CD4-positive, alpha-beta T cell treated with Interleukin-6 at 100 ng/mL for 8 hours (primary cell): ENCODE measurements around the gene FHIT.
"Not testable (repeated sequence)": the region's sequence is repeated elsewhere in the genome, so short reads cannot be mapped to it uniquely, and the experiment has no call there.

ENCODE experiments used
- DNase-seq: peaks from one replicate; pipeline ENCODE4 v3.0.0-alpha.2; 2020; ENCODE audit warnings: mixed read lengths, low spot score

Gene FHIT

DNA sequence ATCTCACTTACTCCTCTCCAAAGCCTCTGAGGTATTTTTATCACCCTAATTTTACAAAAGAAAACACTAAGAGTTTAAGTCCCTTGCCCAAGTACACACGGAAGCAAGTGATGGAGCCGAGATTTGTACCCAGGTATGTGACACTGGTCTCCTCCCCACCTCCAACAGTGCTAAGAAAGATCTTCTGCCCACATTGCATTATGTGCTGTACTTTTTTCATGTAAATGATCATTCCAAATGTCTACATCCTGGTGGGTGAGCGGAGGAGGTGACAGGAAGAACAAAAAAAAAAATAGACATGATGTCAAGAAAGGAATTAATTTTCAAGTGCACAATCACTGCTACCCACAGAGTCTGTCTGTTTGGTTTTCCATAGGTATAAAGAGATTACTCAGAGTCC is 694.1 kb downstream of the FHIT start:
- DNase-seq, result no peak

DNA sequence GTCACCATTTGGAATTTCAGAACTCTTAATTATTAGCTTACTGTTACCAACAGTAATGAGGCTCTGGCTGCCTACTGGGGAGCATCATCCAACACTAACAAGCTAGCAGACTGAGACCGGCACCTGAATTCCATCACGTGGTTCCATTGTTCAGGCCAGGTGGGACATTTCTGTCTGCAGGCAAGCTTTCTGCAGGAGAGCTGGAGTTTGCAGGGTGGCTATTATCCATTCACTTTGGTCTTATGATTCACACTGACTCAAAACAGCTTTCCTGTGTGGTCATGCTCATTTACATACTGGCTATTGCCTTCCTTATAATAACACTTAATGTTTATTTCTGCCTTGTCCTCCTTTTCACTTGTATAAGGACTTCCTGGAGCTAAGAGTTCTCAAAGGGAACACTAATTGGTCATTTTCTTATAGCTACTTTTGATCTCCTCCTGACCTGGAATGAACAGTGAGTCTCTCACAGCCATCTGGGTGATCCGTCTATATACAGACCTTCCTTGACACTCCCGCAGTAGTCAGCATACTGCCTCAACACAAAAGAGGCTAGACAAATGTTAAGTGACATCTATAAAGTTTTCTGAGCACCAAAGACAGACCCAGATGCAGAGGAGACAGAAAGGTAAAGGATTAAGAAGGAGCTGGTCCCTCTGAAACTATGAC is 695.4 kb downstream of the FHIT start:
- DNase-seq, result no peak

DNA sequence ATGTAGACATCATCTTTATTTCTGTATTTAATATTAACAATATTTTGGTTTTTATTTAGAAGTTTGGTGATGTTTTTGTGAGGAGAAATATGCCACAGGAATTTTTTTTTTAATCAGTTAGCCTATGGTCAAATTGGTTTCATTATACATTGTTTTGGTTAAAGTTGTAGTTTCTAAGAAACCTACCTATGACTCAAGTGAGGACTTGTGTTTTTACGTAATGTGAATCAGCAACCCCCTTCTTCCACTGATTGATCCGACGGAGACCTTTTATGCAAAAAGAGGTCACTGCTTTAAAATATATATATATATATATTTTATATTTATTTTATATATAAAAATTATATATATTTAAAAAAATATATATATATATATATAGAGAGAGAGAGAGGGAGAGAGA is 698.1 kb downstream of the FHIT start:
- DNase-seq, result no peak

GRCh38 chr3:60552581-60552980 is 698.7 kb downstream of the FHIT start:
- DNase-seq, result no peak

- no peak for DNase-seq
These were observed 699.6 kb downstream of the FHIT start for GRCh38 chr3:60551455-60552209.

DNA sequence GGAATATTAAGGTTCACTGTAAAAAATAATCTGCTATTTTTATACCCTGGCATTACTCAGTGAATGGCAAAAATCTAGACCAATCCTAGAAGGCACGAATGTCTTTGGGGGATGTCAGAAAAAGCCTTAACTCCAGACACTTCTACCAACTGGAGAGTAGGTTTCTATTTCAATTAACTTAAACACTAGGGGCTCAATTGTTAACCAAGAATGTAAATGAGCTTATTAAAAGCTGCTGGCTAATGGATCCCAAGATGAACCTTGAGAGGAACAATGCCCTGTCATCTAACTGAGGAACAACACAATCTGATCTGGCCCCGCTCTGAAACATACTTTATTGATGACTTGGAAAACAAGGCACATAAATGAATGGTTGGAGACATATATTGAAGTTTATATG is 701.4 kb downstream of the FHIT start:
- no peak for DNase-seq

DNA sequence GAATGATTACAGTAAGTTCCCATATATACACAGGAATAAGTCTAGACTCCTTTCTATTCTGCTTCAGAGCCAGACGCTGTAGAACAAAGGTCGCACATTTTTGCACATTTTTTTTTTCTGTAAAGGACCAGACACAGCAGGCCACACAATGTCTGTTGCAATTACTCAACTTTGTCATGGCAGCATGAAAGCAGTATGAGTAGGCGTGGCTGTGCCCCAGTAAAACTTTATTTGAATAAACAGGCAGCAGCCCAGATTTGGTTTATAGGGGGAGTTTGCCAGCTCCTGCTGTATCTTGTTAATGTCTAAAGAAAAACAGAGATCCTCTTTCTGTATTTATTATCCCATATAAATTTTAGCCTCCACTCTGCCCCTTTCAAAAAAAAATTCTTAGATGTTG is 708.3 kb downstream of the FHIT start:
- DNase-seq, result no peak

DNA sequence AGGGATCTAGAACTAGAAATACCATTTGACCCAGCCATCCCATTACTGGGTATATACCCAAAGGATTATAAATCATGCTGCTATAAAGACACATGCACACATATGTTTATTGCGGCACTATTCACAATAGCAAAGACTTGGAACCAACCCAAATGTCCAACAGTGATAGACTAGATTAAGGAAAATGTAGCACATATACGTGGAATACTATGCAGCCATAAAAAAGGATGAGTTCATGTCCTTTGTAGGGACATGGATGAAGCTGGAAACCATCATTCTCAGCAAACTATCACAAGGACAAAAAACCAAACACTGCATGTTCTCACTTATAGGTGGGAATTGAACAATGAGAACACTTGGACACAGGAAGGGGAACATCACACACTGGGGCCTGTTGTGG is 711.9 kb downstream of the FHIT start:
- not testable (repeated sequence) for DNase-seq

GRCh38 chr3:60536420-60536819 is 714.8 kb downstream of the FHIT start:
- DNase-seq, result no peak

- no peak for DNase-seq
These were observed 719.5 kb downstream of the FHIT start for GRCh38 chr3:60531759-60532158.

DNA sequence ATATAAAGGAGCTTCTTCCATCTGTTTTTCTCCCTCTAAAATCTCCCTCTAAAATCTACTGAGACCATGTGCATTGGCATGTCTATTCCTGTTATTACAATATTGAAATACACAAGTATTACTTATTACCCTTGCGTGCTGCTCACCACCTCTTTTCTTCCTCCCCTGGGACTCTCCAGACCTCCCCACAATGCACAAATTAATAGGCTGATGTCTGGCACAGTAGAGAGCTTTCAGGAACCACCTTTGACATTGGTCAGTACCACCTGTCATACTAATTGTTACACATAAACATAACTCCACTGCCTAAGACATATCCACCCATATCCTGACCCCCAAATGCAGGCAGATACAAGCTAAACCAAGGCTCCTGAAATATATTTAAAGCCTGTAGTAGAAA is 722.6 kb downstream of the FHIT start:
- no peak for DNase-seq

DNA sequence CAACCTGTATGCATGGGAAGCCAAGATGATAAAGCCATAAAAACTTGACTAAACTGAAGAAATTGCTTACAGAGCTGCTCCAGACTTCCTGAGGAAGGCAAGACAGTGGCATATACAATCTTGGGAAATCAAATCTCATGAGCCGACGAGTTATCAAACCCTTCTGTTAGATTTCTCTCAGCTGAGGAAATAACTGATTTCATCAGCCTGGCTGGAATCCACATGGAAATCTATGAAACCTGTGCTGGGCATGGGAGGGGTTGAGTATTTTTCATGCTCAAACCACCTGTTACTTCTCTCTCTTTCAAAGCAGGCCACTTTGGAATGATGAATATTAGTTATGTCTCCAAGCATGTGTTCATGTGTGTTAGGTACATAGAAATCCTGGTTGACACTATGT is 727.7 kb downstream of the FHIT start:
- no peak for DNase-seq

DNA sequence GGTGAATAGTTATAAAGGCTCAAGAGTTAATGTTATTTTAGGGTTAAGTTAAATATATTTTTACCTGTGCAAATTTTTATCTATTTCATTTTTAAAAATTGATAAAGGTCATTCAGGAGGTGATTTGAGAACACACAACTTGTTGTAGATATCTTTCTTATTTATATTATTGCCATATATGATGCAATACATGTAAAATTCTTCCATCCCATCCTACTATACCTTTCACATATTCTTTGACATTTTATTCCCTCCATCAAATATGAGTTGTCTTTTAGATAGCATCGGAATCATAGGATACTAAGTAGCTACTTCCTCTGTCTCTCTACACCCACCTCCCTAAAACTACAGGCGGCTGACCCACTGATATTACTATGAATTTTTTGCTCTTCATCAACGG is 734.1 kb downstream of the FHIT start:
- DNase-seq, result no peak

GRCh38 chr3:60514866-60515265 is 736.4 kb downstream of the FHIT start:
- no peak for DNase-seq

DNA sequence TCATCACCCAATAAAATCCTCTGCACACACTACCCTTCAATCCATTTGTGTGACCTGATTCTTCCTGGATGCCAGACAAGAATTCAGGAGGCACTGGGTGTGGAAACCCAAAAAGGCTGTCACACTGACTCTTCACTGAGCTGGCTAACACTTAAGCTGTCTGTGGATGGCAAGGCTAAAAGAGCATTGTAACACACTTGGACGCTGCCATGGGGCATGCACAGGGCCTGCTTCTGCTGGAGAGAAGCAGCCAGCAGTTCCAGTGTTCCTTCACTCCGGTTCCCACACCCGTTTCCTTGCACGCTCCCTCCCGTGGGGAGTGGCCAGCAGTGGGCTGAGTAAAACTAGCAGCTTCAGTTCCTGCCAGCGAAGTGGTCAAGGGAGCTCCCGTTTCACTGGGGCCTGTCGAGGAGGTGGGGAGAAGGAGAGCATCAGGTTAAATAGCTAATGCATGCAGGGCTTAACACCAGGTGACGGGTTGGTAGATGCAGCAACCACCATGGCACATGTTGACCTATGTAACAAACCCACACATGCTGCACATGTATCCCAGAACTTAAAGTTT is 737.1 kb downstream of the FHIT start:
- DNase-seq, result no peak

DNA sequence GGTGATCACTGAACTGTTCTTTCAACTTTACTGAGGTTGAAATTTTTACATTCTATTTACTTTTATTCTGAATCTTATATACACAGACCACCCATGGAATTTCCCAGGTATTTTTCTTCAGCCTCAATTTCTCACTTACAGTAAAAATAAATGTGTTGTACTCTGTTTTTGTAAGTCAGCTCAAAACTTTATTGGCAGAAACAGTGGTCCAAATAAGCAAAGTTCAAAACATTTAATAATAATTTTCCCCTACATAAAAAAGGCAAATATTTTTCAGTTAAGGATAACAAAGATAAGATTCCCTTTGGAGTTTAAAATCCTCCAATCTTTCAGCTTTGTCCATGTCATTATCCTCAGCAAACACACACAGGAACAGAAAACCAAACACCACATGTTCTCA is 738.0 kb downstream of the FHIT start:
- DNase-seq, result no peak

- DNase-seq, result no peak
These were observed 738.7 kb downstream of the FHIT start for GRCh38 chr3:60512506-60512905.

DNA sequence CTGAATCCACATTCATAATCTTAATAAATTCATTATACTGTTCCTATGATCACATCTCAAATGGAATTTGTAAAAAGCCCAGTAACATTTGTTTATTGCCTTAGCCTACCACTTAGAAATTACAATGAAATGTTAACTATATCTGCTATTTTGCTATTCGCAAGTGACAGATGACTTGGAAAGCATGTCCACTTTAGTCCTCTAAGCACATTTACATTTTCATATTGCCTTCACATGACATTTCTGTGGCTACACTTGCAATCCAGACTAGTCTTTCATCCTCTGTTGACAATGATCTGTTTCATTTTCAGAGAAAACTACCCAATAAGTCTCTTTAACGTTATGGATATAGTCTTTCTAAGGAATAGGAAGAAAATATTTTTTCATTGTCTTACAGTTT is 741.8 kb downstream of the FHIT start:
- no peak for DNase-seq

GRCh38 chr3:60504827-60505457 is 746.3 kb downstream of the FHIT start:
- no peak for DNase-seq

- DNase-seq, result no peak
These were observed 749.9 kb downstream of the FHIT start for GRCh38 chr3:60501314-60501713.

- no peak for DNase-seq
These were observed 753.4 kb downstream of the FHIT start for GRCh38 chr3:60497902-60498301.

- no peak for DNase-seq
These were observed 760.3 kb downstream of the FHIT start for GRCh38 chr3:60490992-60491391.

GRCh38 chr3:60475096-60475495 is 776.2 kb downstream of the FHIT start:
- DNase-seq, result no peak
